Measurements from ENCODE around the gene GM2A. TPM values are rescaled to one million over a fixed set of nuclear protein-coding genes. Genes with fewer than 3 reads are reported as not detected.
A peak's percentile ranks its signal among the peaks of the same experiment; 100 is the strongest.

GM2A gene
- polyA plus RNA-seq, 3 donors, result 22.2 to 57.9 (median 28.0) TPM

GRCh38 chr5:151219138-151219537 lies 33.8 kb upstream of the GM2A start:
- H2AFZ ChIP-seq (ENCODE audit: insufficient read depth, low read depth, low read length, poor library complexity, severe bottlenecking), result no peak overlapping the region
- no peak for DNase-seq
- no peak overlapping the region for H3K4me3 ChIP-seq (replicated peaks in 1 of 3; ENCODE audit: low read depth in 2 of 3, low read length in 3 of 3)
- H3K27ac ChIP-seq (ENCODE audit: low read depth in 1 of 2, low read length in 2 of 2), result peak overlapping the region in 1 of 2 donors; percentile 23
- intact Hi-C loops (cut with micrococcal nuclease), result loop anchor here in 1 of 2 donors (5.0 kb wide), 1 partner anchor 33 kb away; the partner anchor contains the start of gene GM2A
- peaks cover 17 to 44% of the 10 kb centered on the region in 2 donors for H3K36me3 ChIP-seq (replicated peaks in 1 of 2; ENCODE audit: control insufficient read depth in 1 of 2, insufficient read depth in 2 of 2, low read length in 2 of 2)
- WGBS (ENCODE audit: insufficient coverage), result 91% methylated on average over 7 of the region's 9 CpGs
- H3K4me1 ChIP-seq (ENCODE audit: control insufficient read depth in 1 of 2, insufficient read depth in 2 of 2, low read length in 2 of 2), result peaks cover 82 to 93% of the 10 kb centered on the region in 2 donors
- H3K9me3 ChIP-seq (replicated peaks in 1 of 2; ENCODE audit: control insufficient read depth in 1 of 2, insufficient read depth in 1 of 2, low read length in 2 of 2), result no peaks in the 10 kb centered on the region
- Mint-ChIP-seq H3K4me3 (no peak overlapping the region), H3K27ac (peak overlapping the region in 5 of 7 donors; percentile 32 to 75 (median 74)), H3K9me3 (peaks cover 0 to 2% (median 0%) of the 10 kb centered on the region in 7 donors), H3K27me3 (ENCODE audit: low read depth in 3 of 3) (peaks cover 0 to 1% (median 0%) of the 10 kb centered on the region in 3 donors), H3K4me1 (peaks cover 86% of the 10 kb centered on the region), H3K36me3 (peaks cover 58 to 68% of the 10 kb centered on the region in 2 donors)
- H3K27me3 ChIP-seq (ENCODE audit: control insufficient read depth in 2 of 2, insufficient read depth in 2 of 2, low read length in 2 of 2), result no peaks in the 10 kb centered on the region
- TF ChIP-seq CTCF (IDR thresholded peaks at IDR 0.05), result no peak
- H3K79me2 ChIP-seq (ENCODE audit: insufficient read depth, low read length), result peaks cover 94% of the 10 kb centered on the region
- H3K4me2 ChIP-seq (replicated peaks; ENCODE audit: extremely low read depth, low read length, poor library complexity, severe bottlenecking), result no peak overlapping the region
- H4K20me1 ChIP-seq (ENCODE audit: insufficient read depth, low read length), result no peaks in the 10 kb centered on the region
- H3K9ac ChIP-seq (ENCODE audit: insufficient read depth, low read length, poor library complexity, severe bottlenecking), result no peak overlapping the region

DNA sequence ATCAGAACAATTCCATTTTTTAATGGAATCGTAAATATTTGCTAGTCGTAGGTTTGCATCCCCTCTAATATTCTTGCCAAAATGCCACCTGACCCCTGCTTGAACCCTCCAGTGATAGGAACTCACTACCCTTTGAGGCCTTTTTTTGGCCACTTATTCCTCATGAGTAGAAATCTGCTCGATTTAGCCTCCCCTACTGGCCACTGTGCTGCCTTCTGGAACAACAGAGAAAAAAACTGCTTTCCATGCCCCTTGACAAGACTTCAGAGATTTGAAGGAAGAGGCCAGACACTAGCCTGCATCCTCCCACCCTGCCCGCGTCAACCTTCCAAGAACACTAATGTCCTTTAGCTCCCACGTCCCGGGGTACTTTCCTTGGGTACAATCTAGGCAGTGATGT lies 33.2 kb upstream of the GM2A start:
- Mint-ChIP-seq H3K4me3 (peak overlapping the region in 1 of 2 donors; percentile 53), H3K27me3 (ENCODE audit: low read depth in 3 of 3) (peaks cover 0 to 3% (median 0%) of the 10 kb centered on the region in 3 donors), H3K36me3 (peaks cover 53 to 63% of the 10 kb centered on the region in 2 donors), H3K9me3 (peaks cover 0 to 2% (median 0%) of the 10 kb centered on the region in 7 donors), H3K27ac (peak overlapping the region in 4 of 7 donors; percentile 17 to 97 (median 92)), H3K4me1 (peaks cover 85% of the 10 kb centered on the region)
- intact Hi-C loops (cut with micrococcal nuclease), result loop anchor here in 1 of 2 donors (5.0 kb wide), 1 partner anchor 33 kb away; the partner anchor contains the start of gene GM2A
- Histone ChIP-seq H3K4me2 (replicated peaks; ENCODE audit: extremely low read depth, low read length, poor library complexity, severe bottlenecking) (peak overlapping the region; percentile 94), H3K27me3 (ENCODE audit: control insufficient read depth in 2 of 2, insufficient read depth in 2 of 2, low read length in 2 of 2) (no peaks in the 10 kb centered on the region), H3K79me2 (ENCODE audit: insufficient read depth, low read length) (peaks cover 97% of the 10 kb centered on the region), H3K36me3 (replicated peaks in 1 of 2; ENCODE audit: control insufficient read depth in 1 of 2, insufficient read depth in 2 of 2, low read length in 2 of 2) (peaks cover 17 to 44% of the 10 kb centered on the region in 2 donors), H3K27ac (ENCODE audit: low read depth in 1 of 2, low read length in 2 of 2) (peak overlapping the region in 1 of 2 donors; percentile 94), H3K9me3 (replicated peaks in 1 of 2; ENCODE audit: control insufficient read depth in 1 of 2, insufficient read depth in 1 of 2, low read length in 2 of 2) (no peaks in the 10 kb centered on the region), H3K4me3 (replicated peaks in 1 of 3; ENCODE audit: low read depth in 2 of 3, low read length in 3 of 3) (peak overlapping the region in 1 of 3 experiments; percentile 96), H3K4me1 (ENCODE audit: control insufficient read depth in 1 of 2, insufficient read depth in 2 of 2, low read length in 2 of 2) (peaks cover 82 to 93% of the 10 kb centered on the region in 2 donors), H4K20me1 (ENCODE audit: insufficient read depth, low read length) (no peaks in the 10 kb centered on the region), H2AFZ (ENCODE audit: insufficient read depth, low read depth, low read length, poor library complexity, severe bottlenecking) (no peak overlapping the region), H3K9ac (ENCODE audit: insufficient read depth, low read length, poor library complexity, severe bottlenecking) (no peak overlapping the region)
- DNase-seq, result no peak
- WGBS (ENCODE audit: insufficient coverage), result 92% methylated on average over 6 of the region's 7 CpGs
- peak; percentile 23 for TF ChIP-seq CTCF (IDR thresholded peaks at IDR 0.05)
